Measurements from ENCODE around the gene IGFBP3. TPM values are rescaled to one million over a fixed set of nuclear protein-coding genes. Genes with fewer than 3 reads are reported as not detected.
A peak's percentile ranks its signal among the peaks of the same experiment; 100 is the strongest.

IGFBP3 gene
- total RNA-seq, 2 experiments from 2014 or later = 0.17 TPM; not detected in 1

GRCh38 chr7:45921699-45922519 lies 837 bp upstream of the IGFBP3 start:
- Mint-ChIP-seq H3K4me1 (ENCODE audit: low read depth) (peaks cover 29% of the 10 kb centered on the region), H3K27me3 (ENCODE audit: low read depth) (peaks cover 50% of the 10 kb centered on the region), H3K27ac (no peak overlapping the region), H3K36me3 (ENCODE audit: low read depth) (no peaks in the 10 kb centered on the region), H3K9me3 (no peaks in the 10 kb centered on the region), H3K4me3 (peak overlapping the region; percentile 44)
- intact Hi-C loops (cut with micrococcal nuclease) = loop anchor here (1.0 to 2.0 kb wide), 2 partner anchors 430 to 1259 kb away; no protein-coding TSS in a partner anchor
- CTCF ChIA-PET = interaction anchor here (0.7 to 1.9 kb wide), 17 partner anchors 9 to 1259 kb away, joined by 3 to 8 read pairs (median 4); no protein-coding TSS in a partner anchor
- DNase-seq = peak; percentile 59

- CTCF ChIA-PET = interaction anchor here (0.9 to 1.7 kb wide), 2 partner anchors 19 to 1260 kb away, joined by 3 to 4 read pairs; no protein-coding TSS in a partner anchor
- Mint-ChIP-seq H3K27me3 (ENCODE audit: low read depth) (peaks cover 50% of the 10 kb centered on the region), H3K27ac (no peak overlapping the region), H3K4me3 (peak overlapping the region; percentile 24), H3K4me1 (ENCODE audit: low read depth) (peaks cover 29% of the 10 kb centered on the region), H3K9me3 (no peaks in the 10 kb centered on the region), H3K36me3 (ENCODE audit: low read depth) (no peaks in the 10 kb centered on the region)
- DNase-seq = no peak
- intact Hi-C loops (cut with micrococcal nuclease) = no loop called here
These were observed 268 bp upstream of the IGFBP3 start for GRCh38 chr7:45921381-45921698.

GRCh38 chr7:45919993-45920459 lies 1.0 kb downstream of the IGFBP3 start:
- Mint-ChIP-seq H3K27ac (no peak overlapping the region), H3K4me3 (peak overlapping the region; percentile 47), H3K4me1 (ENCODE audit: low read depth) (peaks cover 29% of the 10 kb centered on the region), H3K9me3 (no peaks in the 10 kb centered on the region), H3K27me3 (ENCODE audit: low read depth) (peaks cover 50% of the 10 kb centered on the region), H3K36me3 (ENCODE audit: low read depth) (no peaks in the 10 kb centered on the region)
- CTCF ChIA-PET = interaction anchor here (0.6 to 1.5 kb wide), 2 partner anchors 369 to 1168 kb away, joined by 5 to 6 read pairs; no protein-coding TSS in a partner anchor
- intact Hi-C loops (cut with micrococcal nuclease) = loop anchor here (2.0 to 5.0 kb wide), 2 partner anchors 1335 to 1897 kb away; no protein-coding TSS in a partner anchor
- no peak for DNase-seq

GRCh38 chr7:45919231-45919784 lies 1.8 kb downstream of the IGFBP3 start:
- peaks cover 29% of the 10 kb centered on the region for H3K4me1 Mint-ChIP-seq (ENCODE audit: low read depth)
- no peak overlapping the region for H3K4me3 Mint-ChIP-seq

GRCh38 chr7:45918556-45918955 lies 2.5 kb downstream of the IGFBP3 start:
- Mint-ChIP-seq H3K27ac (no peak overlapping the region), H3K27me3 (ENCODE audit: low read depth) (peaks cover 50% of the 10 kb centered on the region), H3K4me3 (no peak overlapping the region), H3K4me1 (ENCODE audit: low read depth) (peaks cover 29% of the 10 kb centered on the region), H3K9me3 (no peaks in the 10 kb centered on the region), H3K36me3 (ENCODE audit: low read depth) (no peaks in the 10 kb centered on the region)
- intact Hi-C loops (cut with micrococcal nuclease) = loop anchor here (2.0 to 5.0 kb wide), 2 partner anchors 1336 to 1899 kb away; no protein-coding TSS in a partner anchor
- no peak for DNase-seq
- CTCF ChIA-PET = interaction anchor here (0.8 to 1.6 kb wide), 11 partner anchors 19 to 1262 kb away, joined by 3 to 6 read pairs (median 4); no protein-coding TSS in a partner anchor

More at GRCh38 chr7:45919231-45919784, 1.8 kb downstream of the IGFBP3 start:
- CTCF ChIA-PET = interaction anchor here (0.6 to 1.5 kb wide), 5 partner anchors 19 to 1261 kb away, joined by 3 to 6 read pairs (median 4); no protein-coding TSS in a partner anchor
- intact Hi-C loops (cut with micrococcal nuclease) = loop anchor here (2.0 to 5.0 kb wide), 2 partner anchors 1335 to 1898 kb away; no protein-coding TSS in a partner anchor
- Mint-ChIP-seq H3K27ac (no peak overlapping the region), H3K27me3 (ENCODE audit: low read depth) (peaks cover 50% of the 10 kb centered on the region), H3K36me3 (ENCODE audit: low read depth) (no peaks in the 10 kb centered on the region), H3K9me3 (no peaks in the 10 kb centered on the region)
- DNase-seq = no peak

GRCh38 chr7:45917658-45918057 lies 3.4 kb downstream of the IGFBP3 start:
- H3K9me3 Mint-ChIP-seq = no peaks in the 10 kb centered on the region
- no peaks in the 10 kb centered on the region for H3K36me3 Mint-ChIP-seq (ENCODE audit: low read depth)
- no peak overlapping the region for H3K27ac Mint-ChIP-seq
- H3K27me3 Mint-ChIP-seq (ENCODE audit: low read depth) = peaks cover 43% of the 10 kb centered on the region
- intact Hi-C loops (cut with micrococcal nuclease) = loop anchor here (1.0 to 5.0 kb wide), 5 partner anchors 26 to 1900 kb away; no protein-coding TSS in a partner anchor
- peak; percentile 85 for DNase-seq
- CTCF ChIA-PET = interaction anchor here (0.5 to 1.6 kb wide), 14 partner anchors 9 to 1262 kb away, joined by 3 to 6 read pairs (median 4); no protein-coding TSS in a partner anchor
- H3K4me3 Mint-ChIP-seq = no peak overlapping the region
- peaks cover 22% of the 10 kb centered on the region for H3K4me1 Mint-ChIP-seq (ENCODE audit: low read depth)

- H3K36me3 Mint-ChIP-seq (ENCODE audit: low read depth) = no peaks in the 10 kb centered on the region
These were observed 4.0 kb downstream of the IGFBP3 start for GRCh38 chr7:45917064-45917463.

GRCh38 chr7:45915606-45916005 lies 5.5 kb downstream of the IGFBP3 start:
- no peaks in the 10 kb centered on the region for H3K36me3 Mint-ChIP-seq (ENCODE audit: low read depth)
- CTCF ChIA-PET = interaction anchor here (1.0 kb wide), 1 partner anchor 1173 kb away, joined by 4 read pairs; no protein-coding TSS in a partner anchor
- no peak overlapping the region for H3K27ac Mint-ChIP-seq
- peaks cover 33% of the 10 kb centered on the region for H3K27me3 Mint-ChIP-seq (ENCODE audit: low read depth)
- intact Hi-C loops (cut with micrococcal nuclease) = loop anchor here (5.0 kb wide), 1 partner anchor 1902 kb away; no protein-coding TSS in a partner anchor
- no peak overlapping the region for H3K4me3 Mint-ChIP-seq
- H3K9me3 Mint-ChIP-seq = no peaks in the 10 kb centered on the region
- DNase-seq = no peak
- peaks cover 11% of the 10 kb centered on the region for H3K4me1 Mint-ChIP-seq (ENCODE audit: low read depth)

More at GRCh38 chr7:45917064-45917463, 4.0 kb downstream of the IGFBP3 start:
- no peak for DNase-seq
- Mint-ChIP-seq H3K4me3 (no peak overlapping the region), H3K4me1 (ENCODE audit: low read depth) (peaks cover 16% of the 10 kb centered on the region), H3K27ac (no peak overlapping the region), H3K27me3 (ENCODE audit: low read depth) (peaks cover 37% of the 10 kb centered on the region), H3K9me3 (no peaks in the 10 kb centered on the region)
- CTCF ChIA-PET = interaction anchor here (0.5 to 1.6 kb wide), 6 partner anchors 9 to 1260 kb away, joined by 3 to 6 read pairs (median 4); no protein-coding TSS in a partner anchor
- intact Hi-C loops (cut with micrococcal nuclease) = loop anchor here (1.0 to 5.0 kb wide), 4 partner anchors 26 to 1900 kb away; no protein-coding TSS in a partner anchor

- no peak overlapping the region for H3K27ac Mint-ChIP-seq
- H3K36me3 Mint-ChIP-seq (ENCODE audit: low read depth) = no peaks in the 10 kb centered on the region
- CTCF ChIA-PET = interaction anchor here (0.6 kb wide), 1 partner anchor 185 kb away, joined by 3 read pairs; no protein-coding TSS in a partner anchor
- no peak for DNase-seq
- H3K4me3 Mint-ChIP-seq = no peak overlapping the region
- H3K4me1 Mint-ChIP-seq (ENCODE audit: low read depth) = peaks cover 5% of the 10 kb centered on the region
- intact Hi-C loops (cut with micrococcal nuclease) = loop anchor here (5.0 kb wide), 1 partner anchor 1902 kb away; no protein-coding TSS in a partner anchor
- no peaks in the 10 kb centered on the region for H3K9me3 Mint-ChIP-seq
- H3K27me3 Mint-ChIP-seq (ENCODE audit: low read depth) = peaks cover 29% of the 10 kb centered on the region
These were observed 6.2 kb downstream of the IGFBP3 start for GRCh38 chr7:45914911-45915310.

GRCh38 chr7:45912972-45913371 lies 8.1 kb downstream of the IGFBP3 start:
- H3K4me1 Mint-ChIP-seq (ENCODE audit: low read depth) = no peaks in the 10 kb centered on the region
- H3K27me3 Mint-ChIP-seq (ENCODE audit: low read depth) = peaks cover 14% of the 10 kb centered on the region
- H3K36me3 Mint-ChIP-seq (ENCODE audit: low read depth) = no peaks in the 10 kb centered on the region
- H3K4me3 Mint-ChIP-seq = no peak overlapping the region
- DNase-seq = no peak
- intact Hi-C loops (cut with micrococcal nuclease) = no loop called here
- CTCF ChIA-PET = interaction anchor here (1.6 kb wide), 1 partner anchor 10 kb away, joined by 6 read pairs; no protein-coding TSS in a partner anchor
- H3K27ac Mint-ChIP-seq = no peak overlapping the region
- no peaks in the 10 kb centered on the region for H3K9me3 Mint-ChIP-seq

GRCh38 chr7:45911311-45911710 lies 9.8 kb downstream of the IGFBP3 start:
- H3K27me3 Mint-ChIP-seq (ENCODE audit: low read depth) = peaks cover 6% of the 10 kb centered on the region
- CTCF ChIA-PET = no interaction called here
- H3K27ac Mint-ChIP-seq = no peak overlapping the region
- no peaks in the 10 kb centered on the region for H3K9me3 Mint-ChIP-seq
- intact Hi-C loops (cut with micrococcal nuclease) = no loop called here
- H3K36me3 Mint-ChIP-seq (ENCODE audit: low read depth) = no peaks in the 10 kb centered on the region
- no peak overlapping the region for H3K4me3 Mint-ChIP-seq
- no peaks in the 10 kb centered on the region for H3K4me1 Mint-ChIP-seq (ENCODE audit: low read depth)
- no peak for DNase-seq

GRCh38 chr7:45910855-45911254 lies 10.2 kb downstream of the IGFBP3 start:
- H3K4me1 Mint-ChIP-seq (ENCODE audit: low read depth) = no peaks in the 10 kb centered on the region
- no peaks in the 10 kb centered on the region for H3K9me3 Mint-ChIP-seq
- CTCF ChIA-PET = interaction anchor here (0.6 kb wide), 1 partner anchor 180 kb away, joined by 3 read pairs; no protein-coding TSS in a partner anchor
- DNase-seq = no peak
- no peak overlapping the region for H3K27ac Mint-ChIP-seq
- intact Hi-C loops (cut with micrococcal nuclease) = no loop called here
- H3K36me3 Mint-ChIP-seq (ENCODE audit: low read depth) = no peaks in the 10 kb centered on the region
- H3K4me3 Mint-ChIP-seq = no peak overlapping the region
- peaks cover 6% of the 10 kb centered on the region for H3K27me3 Mint-ChIP-seq (ENCODE audit: low read depth)
